OCI-LY1 (cell line): ENCODE results near the gene KCNRG.

Experiments used
- H2AFZ ChIP-seq: fragments of 200-600 bp; sonication (generic), shearing (Covaris generic); 2 replicates; pipeline ENCODE4 v1.6.0; 2014; ENCODE audit warnings: antibody characterized with exemption, mild to moderate bottlenecking, low read length
- H3F3A ChIP-seq: fragments of 200-600 bp; sonication (generic), shearing (Covaris generic); 2 replicates; pipeline ENCODE4 v1.6.0; 2014; ENCODE audit warnings: mild to moderate bottlenecking, antibody characterized with exemption, low read length, moderate library complexity; ENCODE audit not compliant: insufficient read depth
- H3K27ac ChIP-seq: fragments of 200-600 bp; sonication (generic); 2 replicates; pipeline ENCODE4 v1.5.1; 2014; ENCODE audit warnings: low read length, mixed run types, mild to moderate bottlenecking, low read depth; ENCODE audit not compliant: poor library complexity, severe bottlenecking
- H3K27me3 ChIP-seq: fragments of 200-600 bp; sonication (generic); 2 replicates; pipeline ENCODE4 v1.6.0; 2014; ENCODE audit warnings: antibody characterized with exemption, mild to moderate bottlenecking, low read length, moderate library complexity; ENCODE audit not compliant: insufficient read depth
- H3K36me3 ChIP-seq: fragments of 200-600 bp; sonication (generic); 2 replicates; pipeline ENCODE4 v1.6.1; 2014; ENCODE audit warnings: mild to moderate bottlenecking, antibody characterized with exemption, low read length, moderate library complexity, mixed read lengths; ENCODE audit not compliant: insufficient read depth
- H3K4me1 ChIP-seq: fragments of 200-600 bp; sonication (generic); 2 replicates; pipeline ENCODE4 v1.5.1; 2014; ENCODE audit warnings: mild to moderate bottlenecking, low read length, moderate library complexity; ENCODE audit not compliant: insufficient read depth, severe bottlenecking
- H3K4me2 ChIP-seq: fragments of 200-600 bp; sonication (generic), shearing (Covaris generic); 2 replicates; pipeline ENCODE4 v1.6.1; 2014; ENCODE audit warnings: low read length
- H3K4me3 ChIP-seq: fragments of 200-600 bp; sonication (generic); 2 replicates; pipeline ENCODE4 v1.5.1; 2014; ENCODE audit warnings: low read length, low read depth, mild to moderate bottlenecking, mixed read lengths; ENCODE audit not compliant: poor library complexity, severe bottlenecking
- H3K79me2 ChIP-seq: fragments of 200-600 bp; shearing (Covaris generic); 2 replicates; pipeline ENCODE4 v1.6.1; 2016; ENCODE audit warnings: mixed run types, low read length, mixed read lengths; ENCODE audit not compliant: insufficient read depth
- H3K9ac ChIP-seq: fragments of 200-600 bp; sonication (generic), shearing (Covaris generic); 2 replicates; pipeline ENCODE4 v1.6.1; 2014; ENCODE audit warnings: mild to moderate bottlenecking, low read length, mixed read lengths
- H3K9me2 ChIP-seq: fragments of 200-600 bp; sonication (generic), shearing (Covaris generic); 2 replicates; pipeline ENCODE4 v1.6.1; 2014; ENCODE audit warnings: low read depth, mild to moderate bottlenecking, low read length, mixed read lengths
- H3K9me3 ChIP-seq: fragments of 200-600 bp; shearing (Covaris generic); 2 replicates; pipeline ENCODE4 v1.6.1; 2014; ENCODE audit warnings: low read length, mixed read lengths
- H4K20me1 ChIP-seq: fragments of 200-600 bp; sonication (generic), shearing (Covaris generic); 2 replicates; pipeline ENCODE4 v1.6.0; 2016; ENCODE audit warnings: mild to moderate bottlenecking, low read length; ENCODE audit not compliant: insufficient read depth
- CTCF ChIP-seq: fragments of 200-600 bp; sonication (generic), shearing (Covaris generic); IDR thresholded peaks from 2 replicates; pipeline ENCODE4 v1.5.1; 2017; ENCODE audit warnings: mild to moderate bottlenecking, antibody characterized with exemption, low read length, moderate library complexity, mixed read lengths
- EZH2 ChIP-seq: fragments of 200-600 bp; sonication (generic), shearing (Covaris generic); IDR thresholded peaks from 2 replicates; pipeline ENCODE4 v1.8.0; 2017; ENCODE audit warnings: borderline replicate concordance, mixed run types, mild to moderate bottlenecking, antibody characterized with exemption, low read length, moderate library complexity, mixed read lengths

Gene KCNRG

GRCh38 chr13:50012396-50013169 lies 2.7 kb upstream of the KCNRG start:
- Histone ChIP-seq H3K4me3 (no peak overlapping the region), H3F3A (no peaks in the 10 kb centered on the region; the same call in none of the 2 replicates), H3K79me2 (no peaks in the 10 kb centered on the region), H3K4me1 (no peaks in the 10 kb centered on the region), H3K9me3 (no peaks in the 10 kb centered on the region), H4K20me1 (no peaks in the 10 kb centered on the region), H3K27me3 (no peaks in the 10 kb centered on the region), H3K27ac (no peak overlapping the region), H3K9me2 (no peaks in the 10 kb centered on the region), H2AFZ (no peak overlapping the region), H3K9ac (no peak overlapping the region), H3K36me3 (peaks cover 92% of the 10 kb centered on the region), H3K4me2 (no peak overlapping the region)
- TF ChIP-seq CTCF (no peak), EZH2 (no peak)

GRCh38 chr13:50014386-50014785 lies 858 bp upstream of the KCNRG start:
- Histone ChIP-seq H3F3A (no peaks in the 10 kb centered on the region; the same call in none of the 2 replicates), H4K20me1 (no peaks in the 10 kb centered on the region), H3K9me3 (no peaks in the 10 kb centered on the region)

GRCh38 chr13:50015750-50016149 lies 506 bp downstream of the KCNRG start:
- Histone ChIP-seq H3K27ac (no peak overlapping the region), H3K9ac (no peak overlapping the region), H2AFZ (no peak overlapping the region), H3K4me2 (no peak overlapping the region), H3K4me1 (no peaks in the 10 kb centered on the region), H3K4me3 (no peak overlapping the region), H3K9me3 (no peaks in the 10 kb centered on the region), H3F3A (no peaks in the 10 kb centered on the region; the same call in none of the 2 replicates), H3K79me2 (no peaks in the 10 kb centered on the region), H3K36me3 (peaks cover 93% of the 10 kb centered on the region), H3K27me3 (no peaks in the 10 kb centered on the region), H4K20me1 (no peaks in the 10 kb centered on the region), H3K9me2 (no peaks in the 10 kb centered on the region)
- TF ChIP-seq CTCF (no peak), EZH2 (no peak)

More at GRCh38 chr13:50014386-50014785, 858 bp upstream of the KCNRG start:
- Histone ChIP-seq H3K79me2 (no peaks in the 10 kb centered on the region), H3K36me3 (peaks cover 93% of the 10 kb centered on the region), H3K27ac (no peak overlapping the region), H3K9ac (no peak overlapping the region), H3K27me3 (no peaks in the 10 kb centered on the region), H3K4me1 (no peaks in the 10 kb centered on the region), H3K9me2 (no peaks in the 10 kb centered on the region), H3K4me3 (no peak overlapping the region), H2AFZ (no peak overlapping the region), H3K4me2 (no peak overlapping the region)
- TF ChIP-seq CTCF: no peak
- no peak for TF ChIP-seq EZH2
